Motor neuron (in vitro differentiated cells): ENCODE data around the gene SORL1. TPM values are rescaled to one million over a fixed set of nuclear protein-coding genes. Genes with fewer than 3 reads are reported as not detected.

Experiments
- ATAC-seq, 8 experiments: fragments of 200-7000 bp; cut with Tn5 transposase; replicated peaks in 6 of 8; 2 replicates each; pipeline ENCODE4 v1.8.0; 2021; ENCODE audit warnings: mild to moderate bottlenecking in 8 of 8, moderate library complexity in 8 of 8
- H3K27ac ChIP-seq, 2 donors: fragments of 250-450 bp; sonication (Bioruptor Pico); 2 replicates each; pipeline ENCODE4 v1.9.0; 2021; ENCODE audit warnings: antibody characterized with exemption in 2 of 2, mild to moderate bottlenecking in 2 of 2, moderate library complexity in 1 of 2
- H3K4me1 ChIP-seq, 2 donors: fragments of 250-450 bp; sonication (Bioruptor Pico); replicated peaks in 1 of 2; 2 replicates each; pipeline ENCODE4 v1.6.1; 2021; ENCODE audit warnings: antibody characterized with exemption in 2 of 2, mild to moderate bottlenecking in 2 of 2, moderate library complexity in 1 of 2
- H3K4me3 ChIP-seq, 5 donors: fragments of 250-450 bp; sonication (Bioruptor Pico); 2 replicates each; pipeline ENCODE4 v1.9.0; 2021; ENCODE audit warnings: antibody characterized with exemption in 5 of 5, mild to moderate bottlenecking in 5 of 5, moderate library complexity in 4 of 5
- WGBS, 10 experiments: fragments of 450-650 bp; shearing (Covaris generic); methylation state at CpG; one replicate each; pipeline ENCODE4 v1.0.0; 2022; 5-methylcytosine and 5-hydroxymethylcytosine counted together
- in situ Hi-C, 9 experiments: fragments of 400-800 bp; cut with MboI; loops; one replicate each; pipeline ENCODE4 v1.15.0; 2021; ENCODE audit warnings: low sequenced_read_pairs in 9 of 9, low pct_unique_long_range_greater_than_20kb in 2 of 9; ENCODE audit not compliant: unreplicated experiment in 9 of 9
- total RNA-seq, 8 experiments: library from RNA; unstranded; fragments of 300-600 nt; gene quantifications; 2 replicates each; pipeline versions ENCODE4 v1.2.3 to v1.2.4, GENCODE V29; 2022

Gene SORL1
- total RNA-seq, 8 experiments from 2014 or later: 0.36 to 39.4 (median 21.8) TPM

- 28 to 100% (median 62%) methylated on average over 1 to 2 of the region's 2 CpGs for WGBS, 10 experiments
- in situ Hi-C loops: no loop called here
- no peak for ATAC-seq
- H3K4me3 ChIP-seq: no peak overlapping the region
- no peak overlapping the region for H3K27ac ChIP-seq
- no peaks in the 10 kb centered on the region for H3K4me1 ChIP-seq
These were observed 34.5 kb upstream of the SORL1 start for GRCh38 chr11:121417607-121418006.

GRCh38 chr11:121418625-121419114, 33.4 kb upstream of the SORL1 start:
- H3K4me3 ChIP-seq: no peak overlapping the region
- H3K27ac ChIP-seq: no peak overlapping the region
- WGBS, 10 experiments: 6 to 100% (median 71%) methylated on average over 1 to 7 of the region's 7 CpGs; no CpG with 5 or more reads in 1 of the 10 experiments
- no peaks in the 10 kb centered on the region for H3K4me1 ChIP-seq
- ATAC-seq: peak; percentile 47 to 93 (median 84)
- in situ Hi-C loops: no loop called here

- in situ Hi-C loops: no loop called here
- ATAC-seq: no peak
- no peak overlapping the region for H3K4me3 ChIP-seq
- H3K4me1 ChIP-seq: no peaks in the 10 kb centered on the region
- H3K27ac ChIP-seq: no peak overlapping the region
- WGBS, 10 experiments: 4 to 100% (median 70%) methylated on average over 1 to 3 of the region's 4 CpGs; no CpG with 5 or more reads in 3 of the 10 experiments
These were observed 32.3 kb upstream of the SORL1 start for GRCh38 chr11:121419836-121420235.

- Histone ChIP-seq H3K4me1 (no peaks in the 10 kb centered on the region), H3K27ac (no peak overlapping the region), H3K4me3 (no peak overlapping the region)
- 70 to 93% (median 82%) methylated on average over 1 to 2 of the region's 2 CpGs; no CpG with 5 or more reads in 2 of the 10 experiments for WGBS, 10 experiments
- in situ Hi-C loops: no loop called here
- no peak for ATAC-seq
These were observed 31.7 kb upstream of the SORL1 start for GRCh38 chr11:121420398-121420797.

GRCh38 chr11:121421149-121421901, 30.8 kb upstream of the SORL1 start:
- WGBS, 10 experiments: 25 to 100% (median 67%) methylated on average over 1 to 4 of the region's 4 CpGs
- in situ Hi-C loops: no loop called here
- H3K4me1 ChIP-seq: no peaks in the 10 kb centered on the region
- H3K27ac ChIP-seq: no peak overlapping the region
- no peak overlapping the region for H3K4me3 ChIP-seq
- ATAC-seq: peak in 5 of 8 experiments; percentile 63 to 76 (median 67)

GRCh38 chr11:121422675-121423074, 29.4 kb upstream of the SORL1 start:
- Histone ChIP-seq H3K27ac (no peak overlapping the region), H3K4me3 (no peak overlapping the region), H3K4me1 (no peaks in the 10 kb centered on the region)
- no peak for ATAC-seq
- WGBS, 10 experiments: 25 to 100% (median 85%) methylated on average over 1 to 4 of the region's 4 CpGs; no CpG with 5 or more reads in 1 of the 10 experiments
- in situ Hi-C loops: no loop called here

- peak in 2 of 8 experiments; percentile 30 to 58 for ATAC-seq
- WGBS, 10 experiments: 72 to 100% (median 98%) methylated on average over 1 to 5 of the region's 5 CpGs; no CpG with 5 or more reads in 2 of the 10 experiments
- Histone ChIP-seq H3K4me1 (no peaks in the 10 kb centered on the region), H3K27ac (no peak overlapping the region), H3K4me3 (no peak overlapping the region)
- in situ Hi-C loops: no loop called here
These were observed 26.3 kb upstream of the SORL1 start for GRCh38 chr11:121425828-121426227.

- WGBS, 10 experiments: 41 to 96% (median 86%) methylated on average over 2 to 17 of the region's 48 CpGs
These were observed 25.4 kb upstream of the SORL1 start for GRCh38 chr11:121426476-121427399.

GRCh38 chr11:121427400-121427744, 24.7 kb upstream of the SORL1 start:
- in situ Hi-C loops: no loop called here
- WGBS, 10 experiments: 0 to 100% (median 88%) methylated on average over 1 to 7 of the region's 8 CpGs; no CpG with 5 or more reads in 1 of the 10 experiments
- Histone ChIP-seq H3K27ac (no peak overlapping the region), H3K4me1 (no peaks in the 10 kb centered on the region), H3K4me3 (peak overlapping the region; percentile 6 to 36 (median 17))
- ATAC-seq: peak in 1 of 8 experiments; percentile 51

More at GRCh38 chr11:121426476-121427399, 25.4 kb upstream of the SORL1 start:
- Histone ChIP-seq H3K27ac (no peak overlapping the region), H3K4me3 (peak overlapping the region; percentile 6 to 36 (median 17)), H3K4me1 (no peaks in the 10 kb centered on the region)
- peak; percentile 72 to 95 (median 86) for ATAC-seq
- in situ Hi-C loops: no loop called here

- ATAC-seq: no peak
- in situ Hi-C loops: no loop called here
- Histone ChIP-seq H3K4me1 (no peaks in the 10 kb centered on the region), H3K27ac (no peak overlapping the region), H3K4me3 (no peak overlapping the region)
- 29 to 86% (median 82%) methylated on average over 2 to 3 of the region's 3 CpGs; no CpG with 5 or more reads in 1 of the 10 experiments for WGBS, 10 experiments
These were observed 22.6 kb upstream of the SORL1 start for GRCh38 chr11:121429556-121429955.

- 42 to 100% (median 76%) methylated on average over 1 to 4 of the region's 4 CpGs for WGBS, 10 experiments
- ATAC-seq: no peak
- in situ Hi-C loops: no loop called here
These were observed 20.1 kb upstream of the SORL1 start for GRCh38 chr11:121431820-121432526.

GRCh38 chr11:121435132-121435531, 17.0 kb upstream of the SORL1 start:
- ATAC-seq: no peak
- Histone ChIP-seq H3K4me1 (no peaks in the 10 kb centered on the region), H3K27ac (no peak overlapping the region), H3K4me3 (no peak overlapping the region)
- 0 to 79% (median 49%) methylated on average over 1 to 3 of the region's 4 CpGs; no CpG with 5 or more reads in 2 of the 10 experiments for WGBS, 10 experiments
- in situ Hi-C loops: no loop called here

More at GRCh38 chr11:121431820-121432526, 20.1 kb upstream of the SORL1 start:
- Histone ChIP-seq H3K4me3 (no peak overlapping the region), H3K4me1 (no peaks in the 10 kb centered on the region), H3K27ac (no peak overlapping the region)
